ENCODE results near the gene EDA2R.

- no peak for TF ChIP-seq CTCF (conservative IDR thresholded peaks at IDR 0.05 in 1 of 2, IDR thresholded peaks at IDR 0.05 in 1 of 2; ENCODE audit: extremely low read depth in 1 of 2, insufficient read depth in 1 of 2, low read depth in 1 of 2, low read length in 2 of 2)
- TF ChIP-seq EZH2 (IDR thresholded peaks at IDR 0.05; ENCODE audit: borderline replicate concordance, low read length) = no peak
Observed at GRCh38 chrX:66553973-66554372, 84.9 kb downstream of the EDA2R start.

All from mammary epithelial cell (primary cell).